Measurements from ENCODE around the gene TRRAP.
"Not testable (repeated sequence)": the region's sequence is repeated elsewhere in the genome, so short reads cannot be mapped to it uniquely, and the experiment has no call there.

TRRAP gene

GRCh38 chr7:98878365-98879197 is at the start of gene TRRAP:
TSS of gene TRRAP (plus strand) at chr7:98878532. CDS start at chr7:98881151, 2,619 bp downstream.
- DNase-seq = peak; percentile 68

- no peak for DNase-seq
These were observed 47.3 kb upstream of the TRRAP start for GRCh38 chr7:98830972-98831548.

- DNase-seq = no peak
These were observed 46.6 kb upstream of the TRRAP start for GRCh38 chr7:98831641-98832221.

GRCh38 chr7:98833022-98833421 is 45.3 kb upstream of the TRRAP start:
- DNase-seq = no peak

- no peak for DNase-seq
These were observed 43.4 kb upstream of the TRRAP start for GRCh38 chr7:98834949-98835348.

- DNase-seq = no peak
These were observed 41.3 kb upstream of the TRRAP start for GRCh38 chr7:98836811-98837629.

GRCh38 chr7:98837630-98837972 is 40.7 kb upstream of the TRRAP start:
- DNase-seq = no peak

- no peak for DNase-seq
These were observed 38.2 kb upstream of the TRRAP start for GRCh38 chr7:98840096-98840495.

GRCh38 chr7:98840722-98841121 is 37.6 kb upstream of the TRRAP start:
- DNase-seq = no peak

- DNase-seq = peak; percentile 67
These were observed 36.9 kb upstream of the TRRAP start for GRCh38 chr7:98841179-98841997.

- not testable (repeated sequence) for DNase-seq
These were observed 35.8 kb upstream of the TRRAP start for GRCh38 chr7:98842552-98842951.

GRCh38 chr7:98848918-98849317 is 29.4 kb upstream of the TRRAP start:
- no peak for DNase-seq

- DNase-seq = no peak
These were observed 25.5 kb upstream of the TRRAP start for GRCh38 chr7:98852826-98853225.

- DNase-seq = no peak
These were observed 22.5 kb upstream of the TRRAP start for GRCh38 chr7:98855610-98856422.

GRCh38 chr7:98860071-98860470 is 18.3 kb upstream of the TRRAP start:
- no peak for DNase-seq

- DNase-seq = no peak
These were observed 16.1 kb upstream of the TRRAP start for GRCh38 chr7:98862203-98862602.

GRCh38 chr7:98862716-98863420 is 15.5 kb upstream of the TRRAP start:
- no peak for DNase-seq

GRCh38 chr7:98863601-98864000 is 14.7 kb upstream of the TRRAP start:
- DNase-seq = no peak

GRCh38 chr7:98864731-98865453 is 13.4 kb upstream of the TRRAP start:
- no peak for DNase-seq

- no peak for DNase-seq
These were observed 12.0 kb upstream of the TRRAP start for GRCh38 chr7:98866351-98866750.

All from activated T-cell treated with anti-CD3 and anti-CD28 coated beads for 4 hours (primary cell).